Endometrium (tissue), 2 donors: ENCODE data around the gene USP17L11.
"Not testable (repeated sequence)": the region's sequence is repeated elsewhere in the genome, so short reads cannot be mapped to it uniquely, and the experiment has no call there.

Experiments
- FAIRE-seq: peaks from 2 replicates; lab custom pipeline; 2012; peaks lifted over from hg19 to GRCh38; lab: Jason Lieb, UNC
- donor health status: control.
- donor health status: control.

Gene USP17L11, protein sequence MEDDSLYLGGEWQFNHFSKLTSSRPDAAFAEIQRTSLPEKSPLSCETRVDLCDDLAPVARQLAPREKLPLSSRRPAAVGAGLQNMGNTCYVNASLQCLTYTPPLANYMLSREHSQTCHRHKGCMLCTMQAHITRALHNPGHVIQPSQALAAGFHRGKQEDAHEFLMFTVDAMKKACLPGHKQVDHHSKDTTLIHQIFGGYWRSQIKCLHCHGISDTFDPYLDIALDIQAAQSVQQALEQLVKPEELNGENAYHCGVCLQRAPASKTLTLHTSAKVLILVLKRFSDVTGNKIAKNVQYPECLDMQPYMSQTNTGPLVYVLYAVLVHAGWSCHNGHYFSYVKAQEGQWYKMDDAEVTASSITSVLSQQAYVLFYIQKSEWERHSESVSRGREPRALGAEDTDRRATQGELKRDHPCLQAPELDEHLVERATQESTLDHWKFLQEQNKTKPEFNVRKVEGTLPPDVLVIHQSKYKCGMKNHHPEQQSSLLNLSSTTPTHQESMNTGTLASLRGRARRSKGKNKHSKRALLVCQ

GRCh38 chr4:9215105-9215504 is at the start of gene USP17L11:
TSS of gene USP17L11 (plus strand) at chr4:9215405. CDS start at chr4:9215405, 0 bp downstream.
- FAIRE-seq = not testable (repeated sequence)

DNA sequence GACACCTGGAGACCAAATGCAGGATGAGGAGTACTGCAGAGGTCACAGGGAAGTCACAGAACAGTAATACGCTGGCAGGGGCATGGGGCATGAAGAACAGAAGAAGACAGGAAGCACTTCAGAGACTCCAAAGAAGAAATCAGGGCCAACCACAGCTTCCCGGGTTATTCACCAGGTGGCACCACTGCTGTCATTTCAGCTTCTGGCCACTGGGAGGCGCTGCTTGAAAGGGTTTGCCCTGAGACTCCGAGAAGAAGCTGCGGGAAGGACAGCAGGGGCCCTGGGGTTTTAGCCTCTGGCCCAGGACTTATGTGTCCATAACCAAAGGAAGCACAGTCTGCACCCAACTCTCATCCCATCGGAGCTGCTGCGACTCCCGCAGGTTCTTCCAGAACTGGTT is 49.2 kb upstream of the USP17L11 start:
- FAIRE-seq = not testable (repeated sequence)

DNA sequence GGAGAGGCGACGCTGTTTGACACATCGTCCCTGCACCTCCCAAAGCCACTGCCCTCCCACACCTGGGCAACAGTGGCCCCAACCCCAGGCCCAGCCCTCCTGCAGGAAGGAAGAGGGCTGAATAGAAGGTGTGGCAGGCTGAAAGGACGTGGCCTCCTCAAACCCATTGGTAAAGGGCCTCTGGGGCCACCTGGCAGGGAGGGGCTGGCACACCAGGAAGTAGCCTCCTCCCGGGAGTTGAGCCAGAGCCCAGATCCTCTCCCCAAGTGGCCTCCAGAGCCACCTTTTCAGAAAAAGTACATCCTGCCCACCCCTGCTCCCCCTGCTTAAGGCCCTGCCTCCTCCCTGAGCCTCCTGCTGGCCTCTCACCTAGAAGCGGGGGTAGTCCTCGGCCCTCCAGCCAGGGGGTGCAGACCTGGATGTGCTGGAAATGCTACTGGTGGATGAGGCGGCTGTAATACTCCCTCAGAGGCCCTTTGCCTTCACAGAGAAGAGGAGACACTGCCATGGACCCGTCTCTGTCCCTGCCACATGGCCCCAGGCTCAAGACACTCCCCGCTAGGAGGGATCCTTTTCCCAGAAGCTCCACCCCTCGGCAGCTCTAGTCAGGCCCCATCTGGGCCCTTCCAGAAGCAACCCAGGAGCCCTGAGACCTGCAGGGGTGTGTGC is 45.3 kb upstream of the USP17L11 start, which contains the start of gene FAM90A26:
TSS of gene FAM90A26 (plus strand) at position 619 of the 669 bp plus-strand sequence. CDS start 2,764 bp downstream, outside the sequence.
- not testable (repeated sequence) for FAIRE-seq

- FAIRE-seq = not testable (repeated sequence)
Measured at GRCh38 chr4:9210357-9210756, 4.8 kb upstream of the USP17L11 start, which contains the start of gene USP17L10. TSS of gene USP17L10 (plus strand) at chr4:9210657. CDS start at chr4:9210657, 0 bp downstream.

GRCh38 chr4:9214701-9215100 is 504 bp upstream of the USP17L11 start:
- not testable (repeated sequence) for FAIRE-seq

GRCh38 chr4:9219852-9220251 is 4.6 kb downstream of the USP17L11 start, which contains the start of gene USP17L12:
TSS of gene USP17L12 (plus strand) at chr4:9220152. CDS start at chr4:9220152, 0 bp downstream.
- FAIRE-seq = not testable (repeated sequence)

GRCh38 chr4:9224596-9224995 is 9.4 kb downstream of the USP17L11 start, which contains the start of gene USP17L13:
TSS of gene USP17L13 (plus strand) at chr4:9224896. CDS start at chr4:9224896, 0 bp downstream.
- FAIRE-seq = not testable (repeated sequence)

- not testable (repeated sequence) for FAIRE-seq
Measured at GRCh38 chr4:9230249-9230648, 15.0 kb downstream of the USP17L11 start.

- not testable (repeated sequence) for FAIRE-seq
Measured at GRCh38 chr4:9234085-9234484, 18.9 kb downstream of the USP17L11 start, which contains the start of gene USP17L15. TSS of gene USP17L15 (plus strand) at chr4:9234385. CDS start at chr4:9234385, 0 bp downstream.

DNA sequence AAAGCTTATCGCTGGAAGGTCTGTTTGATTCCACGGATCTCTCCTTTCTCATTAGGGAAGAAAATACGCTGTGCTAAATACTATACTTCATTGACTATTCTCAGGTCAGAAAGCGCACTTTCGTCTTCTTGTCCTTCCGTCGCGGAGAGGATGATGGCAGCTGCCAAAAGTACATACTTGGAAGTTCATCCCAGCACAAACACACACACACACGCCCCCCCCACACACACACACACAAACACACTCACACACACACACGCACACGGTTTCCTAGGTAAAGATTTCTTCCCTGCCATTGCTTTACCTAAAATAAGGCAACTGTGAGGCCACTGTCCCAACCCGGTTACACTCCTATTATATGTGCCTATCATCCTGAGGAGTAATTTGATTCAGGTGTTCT is 23.3 kb downstream of the USP17L11 start:
- not testable (repeated sequence) for FAIRE-seq

DNA sequence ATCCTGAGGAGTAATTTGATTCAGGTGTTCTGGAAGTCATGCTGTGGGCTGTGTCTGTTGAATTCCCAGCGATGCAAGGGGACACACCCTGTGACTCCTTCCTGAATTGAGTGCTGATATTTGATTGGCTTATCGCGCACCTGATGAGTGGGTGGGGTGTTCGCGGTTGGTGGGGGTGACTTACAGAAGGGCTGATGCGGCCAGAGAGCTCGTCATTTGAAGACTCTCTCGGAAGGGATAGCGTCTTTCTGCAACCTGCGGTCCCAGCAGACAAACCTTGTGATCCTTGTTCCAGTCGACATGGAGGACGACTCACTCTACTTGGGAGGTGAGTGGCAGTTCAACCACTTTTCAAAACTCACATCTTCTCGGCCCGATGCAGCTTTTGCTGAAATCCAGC is 28.4 kb downstream of the USP17L11 start, which contains the start of gene USP17L17:
TSS of gene USP17L17 (plus strand) at position 301 of the 400 bp plus-strand sequence. CDS start at position 301, 0 bp downstream.
- not testable (repeated sequence) for FAIRE-seq

GRCh38 chr4:9247953-9248680 is 32.9 kb downstream of the USP17L11 start, which contains the start of gene USP17L18:
TSS of gene USP17L18 (plus strand) at chr4:9248630. CDS start at chr4:9248630, 0 bp downstream.
- not testable (repeated sequence) for FAIRE-seq

DNA sequence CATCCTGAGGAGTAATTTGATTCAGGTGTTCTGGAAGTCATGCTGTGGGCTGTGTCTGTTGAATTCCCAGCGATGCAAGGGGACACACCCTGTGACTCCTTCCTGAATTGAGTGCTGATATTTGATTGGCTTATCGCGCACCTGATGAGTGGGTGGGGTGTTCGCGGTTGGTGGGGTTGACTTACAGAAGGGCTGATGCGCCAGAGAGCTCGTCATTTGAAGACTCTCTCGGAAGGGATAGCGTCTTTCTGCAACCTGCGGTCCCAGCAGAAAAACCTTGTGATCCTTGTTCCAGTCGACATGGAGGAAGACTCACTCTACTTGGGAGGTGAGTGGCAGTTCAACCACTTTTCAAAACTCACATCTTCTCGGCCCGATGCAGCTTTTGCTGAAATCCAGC is 37.9 kb downstream of the USP17L11 start, which contains the start of gene USP17L19:
TSS of gene USP17L19 (plus strand) at position 301 of the 400 bp plus-strand sequence. CDS start at position 301, 0 bp downstream.
- not testable (repeated sequence) for FAIRE-seq

GRCh38 chr4:9257824-9258223 is 42.6 kb downstream of the USP17L11 start, which contains the start of gene USP17L20:
TSS of gene USP17L20 (plus strand) at chr4:9258124. CDS start at chr4:9258124, 0 bp downstream.
- FAIRE-seq = not testable (repeated sequence)

DNA sequence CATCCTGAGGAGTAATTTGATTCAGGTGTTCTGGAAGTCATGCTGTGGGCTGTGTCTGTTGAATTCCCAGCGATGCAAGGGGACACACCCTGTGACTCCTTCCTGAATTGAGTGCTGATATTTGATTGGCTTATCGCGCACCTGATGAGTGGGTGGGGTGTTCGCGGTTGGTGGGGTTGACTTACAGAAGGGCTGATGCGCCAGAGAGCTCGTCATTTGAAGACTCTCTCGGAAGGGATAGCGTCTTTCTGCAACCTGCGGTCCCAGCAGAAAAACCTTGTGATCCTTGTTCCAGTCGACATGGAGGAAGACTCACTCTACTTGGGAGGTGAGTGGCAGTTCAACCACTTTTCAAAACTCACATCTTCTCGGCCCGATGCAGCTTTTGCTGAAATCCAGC is 47.4 kb downstream of the USP17L11 start, which contains the start of gene USP17L21:
TSS of gene USP17L21 (plus strand) at position 301 of the 400 bp plus-strand sequence. CDS start at position 301, 0 bp downstream.
- not testable (repeated sequence) for FAIRE-seq
